GM08714 (cell line): ENCODE results near the gene PPP1R27.

Source experiments
- H3K4me3 ChIP-seq: fragments of 200-500 bp; sonication (Bioruptor generic); 2 replicates; pipeline ENCODE4 v1.5.1; 2014; ENCODE audit warnings: mild to moderate bottlenecking, low read length, inconsistent platforms
- ZNF274 ChIP-seq: IDR thresholded peaks from 2 replicates; pipeline ENCODE4 v1.6.1; 2012; ENCODE audit warnings: mild to moderate bottlenecking, low read depth, low read length

PPP1R27 gene

DNA sequence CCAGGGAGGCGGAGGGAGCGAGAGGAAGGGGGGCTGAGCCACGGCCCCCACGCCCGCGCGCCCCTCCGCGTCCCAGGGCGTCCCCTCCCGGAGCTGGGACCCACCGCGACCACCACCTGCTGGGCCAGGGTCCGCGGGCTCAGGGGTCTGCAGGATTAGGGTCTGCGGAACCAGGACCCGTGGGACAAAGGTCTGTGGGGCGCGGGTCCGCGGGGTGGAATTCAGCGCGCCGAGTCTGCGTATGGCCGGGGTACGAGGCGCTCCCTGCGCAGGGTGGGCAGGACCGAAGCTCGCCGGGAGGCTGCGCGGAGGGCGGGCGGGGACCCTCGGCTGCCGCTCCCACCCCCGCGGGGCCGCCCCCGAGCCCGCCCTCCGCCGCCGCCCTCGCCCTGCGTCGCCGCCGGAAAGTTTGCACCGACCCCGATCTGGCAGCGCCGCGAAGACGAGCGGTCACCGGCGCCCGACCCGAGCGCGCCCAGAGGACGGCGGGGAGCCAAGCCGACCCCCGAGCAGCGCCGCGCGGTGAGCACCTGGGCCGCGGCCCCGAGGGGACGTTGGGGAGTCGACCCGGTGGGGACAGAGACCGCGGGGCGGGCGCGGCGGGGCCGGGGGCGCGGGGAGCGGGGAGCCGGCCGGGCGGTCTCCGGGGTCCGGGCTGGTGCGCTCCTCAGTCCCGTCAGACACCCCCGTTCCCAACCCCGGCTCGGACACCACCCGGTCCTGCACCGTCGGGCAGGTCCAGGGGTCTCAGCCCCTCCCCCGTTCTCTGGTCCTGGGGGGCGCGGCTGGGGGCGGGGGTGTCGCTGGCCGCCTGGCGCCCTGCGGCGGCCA, 30.9 kb downstream of the PPP1R27 start, which contains the start of gene GCGR:
GCGR (plus strand) TSS at position 423 of the 831 bp plus-strand sequence. CDS start 4,869 bp downstream, outside the sequence.
- no peak within 1 kb of the TSS for H3K4me3 ChIP-seq
- TF ChIP-seq ZNF274: no peak

DNA sequence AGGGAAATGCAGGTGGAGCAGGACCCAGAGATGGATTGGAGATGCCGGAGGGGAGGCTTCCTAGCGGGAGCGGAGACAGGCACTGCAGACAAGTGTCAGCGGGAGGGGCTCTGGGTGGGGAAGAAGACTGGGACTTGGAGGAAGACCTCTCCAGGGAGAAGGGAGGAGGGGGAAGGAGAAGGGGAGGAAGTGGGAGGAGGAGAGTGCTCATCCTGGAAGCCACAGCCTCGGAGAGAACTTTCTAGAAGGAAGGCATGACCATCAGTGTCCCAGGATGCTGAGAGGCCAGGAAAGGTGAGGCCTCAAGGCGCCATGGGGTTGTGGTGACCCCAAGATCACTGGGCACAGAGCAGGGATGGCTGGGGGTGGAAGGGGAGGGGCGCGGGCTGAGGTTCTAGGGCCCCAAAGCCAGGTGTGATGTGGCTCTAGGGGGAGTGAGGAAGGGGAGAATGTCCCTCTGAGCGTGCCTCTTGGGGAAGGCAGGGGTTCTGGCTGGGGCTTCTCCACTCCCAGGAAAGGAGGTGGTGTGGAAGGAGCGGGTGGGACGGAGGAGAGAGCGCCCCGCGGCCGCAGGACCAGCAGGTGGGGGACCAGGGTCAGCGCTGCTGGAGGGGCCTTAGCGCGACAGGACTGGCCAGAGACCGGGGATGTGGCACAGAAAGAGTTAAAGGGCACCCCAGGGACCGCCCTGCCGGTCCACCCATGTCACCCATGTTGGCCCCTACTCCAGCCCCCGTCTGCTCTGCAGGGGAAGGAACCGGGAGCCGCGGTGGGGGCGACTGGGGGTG, 31.8 kb downstream of the PPP1R27 start:
- no peak overlapping the region for H3K4me3 ChIP-seq
- TF ChIP-seq ZNF274: no peak

DNA sequence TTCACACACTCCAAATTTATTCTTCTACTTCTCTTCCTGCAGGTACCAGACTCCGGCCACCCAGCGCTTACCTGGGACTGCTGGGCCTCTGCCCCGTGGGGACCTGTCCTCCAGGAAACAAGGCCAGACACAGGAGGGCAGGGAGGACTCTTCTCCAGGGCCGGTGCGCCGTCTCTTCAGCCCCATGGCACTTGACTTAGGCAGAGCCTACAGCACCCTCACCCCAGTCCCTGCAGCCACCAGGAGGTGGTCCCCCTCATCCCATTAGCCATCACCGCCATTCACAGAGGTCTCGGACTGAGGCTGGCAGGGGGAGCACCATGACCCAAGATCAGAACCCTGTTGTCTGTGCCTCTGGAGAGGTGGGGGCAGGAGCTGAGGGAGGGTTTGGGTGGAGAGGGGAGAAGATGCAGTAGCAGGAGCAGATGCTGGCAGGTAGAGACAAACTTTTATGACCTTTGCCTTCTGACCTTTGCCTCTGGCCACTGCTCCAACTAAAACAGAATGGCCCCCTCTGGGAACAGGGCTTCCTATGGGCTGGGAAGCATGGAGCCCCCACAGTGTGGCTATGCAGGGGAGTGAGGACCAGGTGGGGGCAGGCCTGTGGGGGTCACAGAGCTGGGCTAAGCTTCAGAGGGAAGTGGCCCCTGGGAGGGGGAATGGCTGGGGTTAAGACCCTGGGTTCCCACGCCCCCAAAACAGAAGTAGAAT, 32.6 kb downstream of the PPP1R27 start:
- no peak for TF ChIP-seq ZNF274
- H3K4me3 ChIP-seq: no peak overlapping the region

DNA sequence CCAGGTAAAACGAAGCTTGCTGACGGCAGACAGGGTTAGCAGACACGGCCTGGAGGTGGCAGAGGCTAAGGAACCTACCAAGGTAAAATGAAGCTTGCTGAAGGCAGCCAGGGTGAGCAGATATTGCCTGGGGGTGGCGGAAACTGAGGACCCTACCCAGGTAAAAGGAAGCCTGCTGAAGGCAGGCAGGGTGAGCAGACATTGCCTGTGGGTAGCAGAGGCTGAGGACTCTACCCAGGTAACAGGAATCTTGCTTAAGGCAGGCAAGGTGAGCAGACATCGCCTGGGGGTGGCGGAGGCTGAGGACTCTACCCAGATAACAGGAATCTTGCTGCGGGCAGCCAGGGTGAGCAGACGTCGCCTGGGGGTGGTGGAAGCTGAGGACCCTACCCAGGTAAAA, 33.5 kb downstream of the PPP1R27 start:
- H3K4me3 ChIP-seq: no peak overlapping the region
- no peak for TF ChIP-seq ZNF274

DNA sequence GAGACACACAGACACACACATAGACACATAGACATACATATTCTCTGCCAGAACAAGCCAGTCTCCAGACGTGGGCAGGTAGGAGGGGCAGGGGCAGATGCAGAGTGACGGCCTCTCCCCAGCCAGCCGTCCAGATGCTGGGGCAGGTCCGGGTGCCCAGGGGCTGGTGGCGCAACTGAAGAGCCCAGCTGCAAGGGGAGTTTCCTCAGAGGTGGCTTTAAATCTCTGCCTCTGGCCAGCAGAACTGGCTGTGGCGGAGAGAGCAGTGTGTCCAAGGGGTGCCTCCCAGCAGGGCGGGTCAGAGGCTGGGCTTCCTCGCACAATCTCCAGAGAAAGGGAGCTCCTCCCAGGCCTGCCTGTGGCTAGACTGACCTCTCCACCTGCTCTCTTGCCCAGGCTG, 40.3 kb downstream of the PPP1R27 start:
- TF ChIP-seq ZNF274: no peak
- H3K4me3 ChIP-seq: no peak overlapping the region

DNA sequence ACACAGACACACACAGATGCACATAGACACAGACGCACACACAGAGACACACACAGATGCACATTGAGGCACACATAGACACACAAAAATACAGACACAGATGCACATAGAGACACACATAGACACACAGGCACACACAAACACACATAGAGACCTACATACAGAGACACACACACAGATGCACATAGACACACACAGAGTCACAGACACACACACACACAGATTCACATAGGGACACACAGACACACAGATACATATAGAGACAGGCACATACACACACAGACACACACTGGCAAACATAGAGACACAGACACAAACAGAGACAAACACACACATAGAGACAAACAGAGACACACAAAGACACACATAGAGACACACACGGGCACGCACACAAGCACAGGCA, 40.8 kb downstream of the PPP1R27 start:
- no peak for TF ChIP-seq ZNF274
- no peak overlapping the region for H3K4me3 ChIP-seq

DNA sequence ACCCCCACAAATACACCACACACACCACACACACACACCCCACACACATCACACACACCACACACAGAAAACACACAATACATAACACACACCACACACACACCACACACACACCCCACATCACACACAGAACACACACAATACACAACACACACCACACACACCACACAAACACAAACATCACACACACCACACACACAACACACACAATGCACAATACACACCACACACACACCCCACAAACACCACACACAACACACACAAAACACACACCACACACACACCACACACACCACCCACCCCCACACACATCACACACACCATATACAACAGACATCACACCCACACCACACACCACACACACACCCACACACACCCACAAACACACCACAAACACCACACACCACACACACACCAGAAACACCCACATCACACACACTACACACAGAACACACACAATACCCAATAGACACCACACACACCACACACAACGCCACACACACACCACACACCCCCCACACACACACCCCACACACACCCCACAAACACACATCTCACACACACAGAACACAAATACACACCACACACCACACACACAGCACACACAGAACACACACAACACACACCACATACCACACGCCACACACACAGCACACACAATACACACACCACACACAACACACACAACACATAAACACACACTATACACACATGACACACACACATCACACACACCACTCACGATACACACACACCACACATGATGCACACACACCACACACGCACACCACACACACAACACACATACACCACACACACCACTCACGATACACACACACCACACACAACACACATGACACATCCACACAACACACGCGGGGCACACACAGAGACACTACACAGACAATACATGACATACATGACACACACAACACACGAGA, 41.9 kb downstream of the PPP1R27 start:
- H3K4me3 ChIP-seq: no peak overlapping the region
- TF ChIP-seq ZNF274: no peak
